C4-2B (cell line): ENCODE results near the gene NOP56.

ENCODE experiments used
- ZFX ChIP-seq: fragments of 450-650 bp; IDR thresholded peaks from 2 replicates; pipeline ENCODE4 v1.6.1; 2017
- TF ChIP-seq, protein P1 (sequence below): fragments of 450-650 bp; conservative IDR thresholded peaks from 2 replicates; pipeline ENCODE4 v1.5.1; 2017; ENCODE audit warnings: mild to moderate bottlenecking

GRCh38 chr20:2610941-2611720, 41.3 kb upstream of the NOP56 start:
- TF ChIP-seq, protein P1, sequence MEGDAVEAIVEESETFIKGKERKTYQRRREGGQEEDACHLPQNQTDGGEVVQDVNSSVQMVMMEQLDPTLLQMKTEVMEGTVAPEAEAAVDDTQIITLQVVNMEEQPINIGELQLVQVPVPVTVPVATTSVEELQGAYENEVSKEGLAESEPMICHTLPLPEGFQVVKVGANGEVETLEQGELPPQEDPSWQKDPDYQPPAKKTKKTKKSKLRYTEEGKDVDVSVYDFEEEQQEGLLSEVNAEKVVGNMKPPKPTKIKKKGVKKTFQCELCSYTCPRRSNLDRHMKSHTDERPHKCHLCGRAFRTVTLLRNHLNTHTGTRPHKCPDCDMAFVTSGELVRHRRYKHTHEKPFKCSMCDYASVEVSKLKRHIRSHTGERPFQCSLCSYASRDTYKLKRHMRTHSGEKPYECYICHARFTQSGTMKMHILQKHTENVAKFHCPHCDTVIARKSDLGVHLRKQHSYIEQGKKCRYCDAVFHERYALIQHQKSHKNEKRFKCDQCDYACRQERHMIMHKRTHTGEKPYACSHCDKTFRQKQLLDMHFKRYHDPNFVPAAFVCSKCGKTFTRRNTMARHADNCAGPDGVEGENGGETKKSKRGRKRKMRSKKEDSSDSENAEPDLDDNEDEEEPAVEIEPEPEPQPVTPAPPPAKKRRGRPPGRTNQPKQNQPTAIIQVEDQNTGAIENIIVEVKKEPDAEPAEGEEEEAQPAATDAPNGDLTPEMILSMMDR = no peak
- TF ChIP-seq ZFX = no peak
